HG03521 (cell line): Measurements from ENCODE around the gene KANSL1L.
A peak's percentile ranks its signal among the peaks of the same experiment; 100 is the strongest.
"Not testable (repeated sequence)": the region's sequence is repeated elsewhere in the genome, so short reads cannot be mapped to it uniquely, and the experiment has no call there.

Experiments used
- ATAC-seq: cut with Tn5 transposase; IDR thresholded peaks from one replicate; pipeline ENCODE4 v1.9.1; 2021; ENCODE audit warnings: mild to moderate bottlenecking, moderate library complexity; ENCODE audit not compliant: unreplicated experiment

KANSL1L gene

DNA sequence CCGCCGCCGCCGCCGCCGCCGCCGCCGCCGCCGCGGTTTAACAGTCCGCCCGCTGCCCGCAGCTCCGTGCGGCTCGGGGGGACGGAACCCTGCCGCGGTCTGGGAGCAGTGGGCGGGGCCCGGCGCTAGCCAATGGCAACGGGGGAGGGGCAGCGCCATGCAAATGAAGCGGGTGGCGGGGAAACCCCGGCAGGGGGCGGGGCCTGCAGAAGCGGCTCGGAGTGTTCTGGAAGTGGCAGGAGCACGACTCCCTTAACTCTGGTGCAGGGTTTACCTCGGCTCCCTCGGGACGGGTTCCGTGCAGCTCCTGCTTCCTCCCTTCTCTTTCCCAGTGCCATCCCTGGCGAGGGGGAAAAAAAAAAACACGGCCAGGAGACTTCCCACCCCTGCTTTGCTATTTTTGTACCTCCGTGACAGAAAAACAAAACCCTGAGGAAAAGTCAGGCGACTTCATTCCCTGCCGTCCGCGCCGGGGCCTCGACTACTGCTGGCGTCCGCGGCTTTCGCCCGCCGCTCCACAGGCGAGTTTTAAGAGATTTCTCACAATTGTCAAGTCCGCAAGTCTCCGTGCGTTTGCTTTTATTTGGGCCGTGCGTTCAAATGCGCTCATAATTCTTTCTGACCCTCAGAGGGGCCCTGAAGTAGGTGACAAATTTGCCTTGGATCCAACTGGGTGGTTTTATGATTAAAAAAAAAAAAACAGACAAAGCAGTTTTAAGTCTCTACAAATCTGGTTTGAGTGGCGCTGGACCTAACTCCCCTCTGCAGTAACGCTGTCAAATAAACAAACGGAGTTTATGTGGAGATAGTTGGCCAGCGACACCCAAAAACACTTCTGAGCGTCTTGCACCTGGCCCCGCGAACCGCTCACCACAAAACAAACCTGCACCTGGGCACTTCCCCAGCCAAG, at the start of gene KANSL1L:
Gene KANSL1L (minus strand): TSS at position 101 of the 910 bp plus-strand sequence. CDS start 16,827 bp downstream, outside the sequence.
- ATAC-seq: peak; percentile 71

DNA sequence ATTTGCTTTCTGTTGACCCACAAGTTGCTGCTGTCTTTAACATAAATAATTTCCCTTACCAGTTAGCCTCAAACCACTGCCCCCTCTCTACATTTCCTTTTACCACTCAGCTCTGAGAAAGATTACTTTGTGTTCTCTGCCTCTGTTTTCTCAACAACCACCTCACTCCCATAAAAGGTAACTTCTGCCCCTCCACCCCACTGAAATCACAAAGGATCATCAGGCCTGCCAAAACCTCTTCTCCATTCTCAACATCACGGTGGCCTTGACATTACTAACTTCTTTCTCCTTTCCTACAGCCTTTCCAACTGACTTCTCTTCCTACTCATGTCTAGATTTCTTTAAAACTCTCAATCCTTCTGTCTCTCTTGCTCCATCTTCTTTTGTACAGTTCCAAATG, 43.9 kb upstream of the KANSL1L start:
- no peak for ATAC-seq

DNA sequence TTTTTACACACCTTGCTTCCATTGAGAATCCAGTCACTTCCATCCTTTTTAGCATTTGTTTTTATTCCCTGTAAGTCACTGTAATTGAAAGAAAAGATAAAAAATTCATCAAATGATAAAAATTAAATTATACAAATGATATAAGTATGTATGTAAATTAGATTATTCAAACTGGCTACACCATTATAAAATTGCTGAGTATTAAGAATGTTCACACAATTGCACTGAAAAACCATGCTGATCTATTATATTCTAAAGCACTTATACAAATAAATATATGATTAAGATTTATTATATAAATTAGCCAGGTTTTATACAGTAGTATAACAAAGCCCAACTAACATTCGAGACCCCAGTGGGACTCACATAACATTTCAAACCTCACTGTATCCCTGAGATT, 39.0 kb upstream of the KANSL1L start:
- no peak for ATAC-seq

- ATAC-seq: no peak
Measured at GRCh38 chr2:210207929-210208328, 36.7 kb upstream of the KANSL1L start.

DNA sequence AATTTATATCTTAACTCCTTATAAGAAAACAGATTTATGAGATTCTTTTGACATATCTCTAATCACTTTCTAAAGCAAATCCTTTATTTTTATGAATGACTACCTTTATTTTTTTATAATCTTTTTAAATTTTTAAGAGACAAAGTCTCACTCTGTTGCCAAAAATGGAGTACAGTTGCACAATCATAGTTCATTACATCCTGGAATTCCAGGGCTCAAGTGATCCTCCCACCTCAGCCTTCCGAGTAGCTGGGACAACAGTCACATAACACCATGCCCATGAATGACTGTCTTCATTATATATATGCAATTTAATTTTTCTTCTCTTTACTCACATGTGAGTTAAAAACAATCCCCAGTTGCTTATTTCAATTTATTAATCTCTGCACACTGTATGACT, 32.3 kb upstream of the KANSL1L start:
- ATAC-seq: no peak

GRCh38 chr2:210203147-210203546, 31.9 kb upstream of the KANSL1L start:
- no peak for ATAC-seq

- no peak for ATAC-seq
Measured at GRCh38 chr2:210199854-210200253, 28.6 kb upstream of the KANSL1L start.

DNA sequence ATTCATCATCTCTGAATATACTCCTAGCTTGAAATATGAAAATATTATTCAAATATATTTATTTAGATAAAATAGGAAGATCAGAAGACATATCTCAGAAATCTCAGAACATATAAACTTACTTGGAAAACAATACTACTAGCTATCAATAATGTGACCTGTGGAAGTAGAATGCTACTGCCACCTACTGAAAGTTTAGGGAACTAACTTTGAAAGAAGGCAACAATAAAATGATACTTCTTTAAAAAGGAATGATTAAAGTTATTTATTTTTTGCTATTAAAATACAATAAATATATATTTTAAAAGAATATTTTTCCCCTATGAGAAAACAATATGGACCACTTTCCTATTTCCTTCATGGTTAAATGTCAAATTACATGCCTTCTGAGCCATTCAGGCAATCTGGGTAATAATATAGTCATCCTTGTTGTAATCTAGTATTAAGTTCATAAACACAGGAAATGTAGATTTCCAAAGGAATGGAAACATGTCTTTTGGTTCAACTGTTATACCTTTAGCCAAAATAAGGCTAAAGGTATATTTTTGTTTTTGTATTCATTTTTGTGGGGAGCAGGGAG, 28.1 kb upstream of the KANSL1L start:
- no peak for ATAC-seq

DNA sequence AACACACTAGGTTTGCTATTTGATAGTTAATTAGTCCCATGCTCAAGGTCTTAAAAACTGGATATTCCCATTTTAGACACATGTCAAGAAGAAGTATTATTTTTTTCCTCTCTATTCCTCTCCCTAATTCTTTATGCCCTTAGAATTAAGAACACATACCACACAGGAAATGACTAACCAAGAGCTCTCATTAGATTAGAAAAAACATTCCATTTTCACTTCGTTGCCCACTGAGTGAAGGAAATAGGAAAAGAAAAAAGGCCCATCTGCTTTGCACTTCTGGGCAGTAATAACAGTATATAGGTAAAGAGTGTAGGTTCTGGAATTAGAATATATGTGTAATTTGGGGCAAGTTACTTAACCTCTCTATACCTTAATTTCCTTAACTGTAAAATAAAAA, 27.1 kb upstream of the KANSL1L start:
- ATAC-seq: no peak

GRCh38 chr2:210197720-210198119, 26.5 kb upstream of the KANSL1L start:
- ATAC-seq: no peak

- no peak for ATAC-seq
Measured at GRCh38 chr2:210195101-210195852, 24.1 kb upstream of the KANSL1L start.

- ATAC-seq: no peak
Measured at GRCh38 chr2:210190345-210190744, 19.1 kb upstream of the KANSL1L start.

DNA sequence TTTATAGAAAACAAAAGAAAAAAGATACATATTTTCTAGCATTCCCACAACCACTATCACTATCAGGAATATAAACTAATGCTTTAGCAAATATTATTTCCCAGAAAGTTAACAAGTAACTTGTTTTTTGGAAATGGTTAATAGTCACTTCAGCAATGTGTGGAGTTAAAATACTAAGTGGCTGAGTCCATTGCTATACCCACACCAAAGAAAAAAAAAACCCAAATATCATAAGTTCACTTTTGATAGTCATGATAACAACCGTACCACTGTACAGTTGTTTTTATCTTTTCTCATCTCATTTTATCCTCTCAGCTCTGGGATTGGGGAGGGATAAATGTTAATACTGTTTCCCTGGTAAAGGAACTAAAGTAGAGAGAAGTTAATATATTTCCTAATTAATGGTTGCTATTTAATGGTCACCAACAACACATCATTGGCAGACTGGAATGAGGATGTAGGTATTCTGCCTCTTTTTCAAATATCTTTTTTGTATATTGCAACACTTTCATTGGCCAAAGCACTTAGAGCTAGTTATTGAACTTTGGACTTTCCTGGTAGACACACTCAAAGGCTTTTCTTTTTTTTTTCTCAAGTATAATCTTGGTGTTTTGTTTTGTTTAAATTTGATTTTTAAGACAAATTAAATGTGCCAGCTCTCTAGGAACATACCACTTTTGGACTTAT, 18.4 kb upstream of the KANSL1L start:
- no peak for ATAC-seq

- no peak for ATAC-seq
Measured at GRCh38 chr2:210188755-210189154, 17.5 kb upstream of the KANSL1L start.

- ATAC-seq: no peak
Measured at GRCh38 chr2:210188190-210188589, 17.0 kb upstream of the KANSL1L start.

GRCh38 chr2:210183936-210184335, 12.7 kb upstream of the KANSL1L start:
- ATAC-seq: not testable (repeated sequence)

GRCh38 chr2:210181606-210182088, 10.4 kb upstream of the KANSL1L start:
- not testable (repeated sequence) for ATAC-seq

DNA sequence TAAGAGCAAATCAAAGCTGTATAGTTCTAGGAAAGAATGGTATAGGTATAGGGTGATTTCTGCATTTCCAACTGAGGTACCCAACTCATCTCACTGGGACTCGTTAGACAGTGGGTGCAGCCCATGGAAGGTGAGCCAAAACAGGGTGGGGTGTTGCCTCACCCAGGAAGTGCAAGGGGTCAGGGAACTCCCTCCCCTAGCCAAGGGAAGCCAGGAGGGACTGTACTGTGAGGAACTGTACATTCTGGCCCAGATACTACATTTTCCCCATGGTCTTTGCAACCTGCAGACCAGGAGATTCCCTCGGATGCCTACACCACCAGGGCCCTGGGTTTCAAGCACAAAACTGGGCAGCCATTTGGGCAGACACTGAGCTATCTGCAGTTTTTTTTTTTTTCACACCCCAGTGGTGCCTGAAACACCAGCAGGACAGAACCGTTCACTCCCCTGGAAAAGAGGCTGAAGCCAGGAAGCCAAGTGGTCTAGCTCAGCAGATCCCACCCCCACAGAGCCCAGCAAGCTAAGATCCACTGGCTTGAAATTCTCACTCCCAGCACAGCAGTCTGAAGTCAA, 9.9 kb upstream of the KANSL1L start:
- not testable (repeated sequence) for ATAC-seq

DNA sequence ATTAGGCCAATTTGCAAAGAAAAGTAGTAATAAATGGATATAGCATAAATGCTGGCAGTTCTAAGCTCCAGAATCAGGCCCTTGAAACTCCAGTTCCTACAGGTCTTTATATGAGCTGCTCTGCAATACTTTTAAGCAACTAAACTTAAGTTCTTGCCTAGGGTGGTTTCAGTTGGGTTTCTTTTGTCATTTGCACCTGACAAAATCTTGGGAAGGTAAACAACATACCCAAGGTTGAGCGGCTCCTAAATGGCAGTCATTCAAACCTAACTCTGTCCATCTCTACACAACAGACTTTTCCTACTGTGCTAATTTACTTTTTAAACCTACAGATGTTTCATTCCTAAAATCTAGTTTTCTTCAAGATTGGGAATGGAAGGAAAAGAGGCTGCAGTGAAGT, 9.3 kb upstream of the KANSL1L start:
- ATAC-seq: no peak

DNA sequence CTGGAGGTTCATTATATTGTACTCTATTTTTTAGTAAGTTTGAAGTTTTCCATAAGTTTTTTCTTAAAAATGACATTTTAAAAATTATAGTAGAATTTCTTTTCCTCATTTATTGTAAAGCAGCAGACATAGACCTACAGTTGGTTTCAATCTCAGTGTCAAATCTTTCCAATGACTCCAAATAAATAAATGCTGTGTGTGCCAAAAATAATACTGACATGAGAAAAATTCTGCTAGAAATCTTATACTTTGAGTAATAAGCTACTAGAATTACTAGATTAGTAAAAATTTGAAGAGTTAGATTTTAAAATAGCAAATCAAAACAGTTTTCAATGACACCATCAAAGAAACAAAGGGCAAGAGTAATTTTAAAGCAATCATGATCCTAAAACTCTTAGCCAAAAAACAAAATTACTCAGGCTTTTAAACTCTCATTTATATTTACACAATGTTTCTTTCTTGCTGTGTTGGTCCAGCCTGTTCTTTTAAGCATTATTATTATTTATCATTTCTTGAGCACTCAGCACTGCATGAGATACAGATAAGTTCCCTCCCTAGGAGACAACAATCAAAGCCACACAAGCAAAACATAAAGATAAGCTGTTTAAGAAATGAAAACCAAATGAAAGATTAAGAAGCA, 8.3 kb upstream of the KANSL1L start:
- no peak for ATAC-seq
